Left ventricle myocardium inferior (tissue), 1 donor: Measurements from ENCODE around the gene MAPK7. TPM values are rescaled to one million over a fixed set of nuclear protein-coding genes. Genes with fewer than 3 reads are reported as not detected.
A peak's percentile ranks its signal among the peaks of the same experiment; 100 is the strongest.

Experiments
- DNase-seq: peaks from one replicate; pipeline ENCODE4 v3.0.0-alpha.2; 2020
- H3K27ac ChIP-seq: fragments of 200-600 bp; replicated peaks from 2 replicates; pipeline ENCODE4 v1.8.0; 2021
- H3K27me3 ChIP-seq: fragments of 200-600 bp; 2 replicates; pipeline ENCODE4 v1.8.0; 2021; ENCODE audit warnings: low read depth
- H3K36me3 ChIP-seq: fragments of 200-600 bp; 2 replicates; pipeline ENCODE4 v1.8.0; 2021
- H3K4me1 ChIP-seq: fragments of 200-600 bp; 2 replicates; pipeline ENCODE4 v1.8.0; 2021
- H3K4me3 ChIP-seq: fragments of 200-600 bp; 2 replicates; pipeline ENCODE4 v1.8.0; 2021; ENCODE audit warnings: mild to moderate bottlenecking, moderate library complexity
- H3K9me3 ChIP-seq: fragments of 200-600 bp; replicated peaks from 2 replicates; pipeline ENCODE4 v1.8.0; 2021
- CTCF ChIP-seq: fragments of 200-600 bp; IDR thresholded peaks from 2 replicates; pipeline ENCODE4 v1.8.0; 2021; ENCODE audit warnings: antibody characterized with exemption, mild to moderate bottlenecking, borderline replicate concordance
- intact Hi-C: fragments of 100-400 bp; cut with micrococcal nuclease; formaldehyde crosslinking; loops from one replicate; pipeline ENCODE4 v1.11.0; 2022
- total RNA-seq: library from RNA; stranded (reverse); fragmentation: NEBNext Ultra II Directional; extraction: Animal tissue kit (Norgen Biotek cat#: 25700); gene quantifications from one replicate; pipeline ENCODE4 v1.2.1, GENCODE V29; 2021
- donor health status: DM: no; HTN: yes; CAD: no; lungs with severe emphysema.

MAPK7 gene
- total RNA-seq, 1 donor from 2014 or later: 11.4 TPM

- H3K36me3 ChIP-seq: no peaks in the 10 kb centered on the region
- H3K9me3 ChIP-seq: no peaks in the 10 kb centered on the region
- no peak overlapping the region for H3K4me3 ChIP-seq
- peaks cover 11% of the 10 kb centered on the region for H3K4me1 ChIP-seq
- no peak overlapping the region for H3K27ac ChIP-seq
- no peak for DNase-seq
- no peak for TF ChIP-seq CTCF
- no peaks in the 10 kb centered on the region for H3K27me3 ChIP-seq
- intact Hi-C loops: no loop called here
These were observed 20.5 kb upstream of the MAPK7 start for GRCh38 chr17:19357761-19358160.

GRCh38 chr17:19359151-19359550 lies 19.1 kb upstream of the MAPK7 start:
- Histone ChIP-seq H3K27ac (no peak overlapping the region), H3K4me1 (peaks cover 18% of the 10 kb centered on the region), H3K4me3 (no peak overlapping the region), H3K36me3 (no peaks in the 10 kb centered on the region), H3K9me3 (no peaks in the 10 kb centered on the region), H3K27me3 (no peaks in the 10 kb centered on the region)
- no peak for TF ChIP-seq CTCF
- no peak for DNase-seq
- intact Hi-C loops: no loop called here

GRCh38 chr17:19359856-19360255 lies 18.4 kb upstream of the MAPK7 start:
- Histone ChIP-seq H3K9me3 (no peaks in the 10 kb centered on the region), H3K4me1 (peaks cover 18% of the 10 kb centered on the region), H3K4me3 (no peak overlapping the region), H3K36me3 (no peaks in the 10 kb centered on the region), H3K27me3 (no peaks in the 10 kb centered on the region), H3K27ac (no peak overlapping the region)
- intact Hi-C loops: no loop called here
- DNase-seq: no peak
- TF ChIP-seq CTCF: no peak

GRCh38 chr17:19360772-19361171 lies 17.5 kb upstream of the MAPK7 start:
- H3K4me3 ChIP-seq: no peak overlapping the region
- no peaks in the 10 kb centered on the region for H3K36me3 ChIP-seq
- DNase-seq: no peak
- intact Hi-C loops: no loop called here
- no peaks in the 10 kb centered on the region for H3K9me3 ChIP-seq
- H3K27ac ChIP-seq: no peak overlapping the region
- no peak for TF ChIP-seq CTCF
- peaks cover 18% of the 10 kb centered on the region for H3K4me1 ChIP-seq
- no peaks in the 10 kb centered on the region for H3K27me3 ChIP-seq

- Histone ChIP-seq H3K4me3 (no peak overlapping the region), H3K36me3 (no peaks in the 10 kb centered on the region), H3K27me3 (no peaks in the 10 kb centered on the region), H3K4me1 (peaks cover 18% of the 10 kb centered on the region), H3K27ac (no peak overlapping the region), H3K9me3 (no peaks in the 10 kb centered on the region)
- intact Hi-C loops: no loop called here
- DNase-seq: no peak
- no peak for TF ChIP-seq CTCF
These were observed 17.0 kb upstream of the MAPK7 start for GRCh38 chr17:19361326-19361725.

- no peaks in the 10 kb centered on the region for H3K27me3 ChIP-seq
- intact Hi-C loops: loop anchor here (2.0 kb wide), 1 partner anchor 85 kb away; no protein-coding TSS in a partner anchor
These were observed 16.4 kb upstream of the MAPK7 start for GRCh38 chr17:19361944-19362276.

More at GRCh38 chr17:19361944-19362276, 16.4 kb upstream of the MAPK7 start:
- DNase-seq: no peak
- Histone ChIP-seq H3K4me1 (peaks cover 18% of the 10 kb centered on the region), H3K4me3 (peak overlapping the region; percentile 96), H3K9me3 (no peaks in the 10 kb centered on the region), H3K36me3 (no peaks in the 10 kb centered on the region), H3K27ac (peak overlapping the region; percentile 89)
- no peak for TF ChIP-seq CTCF
